ENCODE results near the gene LIMK2. TPM values are rescaled to one million over a fixed set of nuclear protein-coding genes. Genes with fewer than 3 reads are reported as not detected.
A peak's percentile ranks its signal among the peaks of the same experiment; 100 is the strongest.

LIMK2 gene
- total RNA-seq, 1 donor from 2014 or later, result 92.4 TPM

DNA sequence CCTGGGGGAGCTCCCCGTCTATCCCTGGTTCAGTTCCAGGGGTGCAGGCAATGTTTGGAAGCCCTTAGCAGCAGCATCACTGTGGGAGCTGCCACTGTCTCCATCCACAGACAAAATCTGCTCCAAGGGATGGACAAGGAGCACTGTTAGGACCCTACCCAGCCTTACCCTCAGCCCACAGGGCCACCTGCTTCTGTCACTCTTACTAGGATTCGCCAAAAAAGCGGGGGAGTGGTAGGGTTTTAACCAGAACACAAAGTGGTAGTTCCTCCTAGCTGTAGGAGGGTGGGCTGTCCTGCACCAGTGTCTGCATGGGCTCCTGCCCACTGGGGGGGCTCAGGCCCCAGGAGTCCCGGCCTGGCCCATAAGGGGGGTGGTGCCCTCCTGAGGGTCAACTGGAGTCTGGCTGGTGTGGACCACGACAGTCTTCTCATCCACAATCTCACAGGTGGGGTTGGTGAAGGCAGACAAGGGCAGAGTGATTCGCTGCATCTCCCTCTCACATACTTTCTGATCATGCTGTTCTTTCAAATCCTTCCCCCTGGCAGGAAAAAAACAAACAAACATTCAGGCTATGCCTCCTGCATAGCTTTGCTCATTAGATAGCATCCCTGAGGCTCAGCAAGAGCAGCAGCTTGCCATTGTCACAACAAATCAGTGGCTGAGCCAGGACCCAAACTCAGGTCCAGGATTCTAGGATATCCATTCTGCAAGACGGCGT, 70.8 kb downstream of the LIMK2 start:
- Mint-ChIP-seq H3K9me3 (ENCODE audit: unreplicated experiment) (peaks cover 2% of the 10 kb centered on the region), H3K4me3 (ENCODE audit: unreplicated experiment) (peak overlapping the region; percentile 50), H3K27me3 (ENCODE audit: unreplicated experiment) (peaks cover 3% of the 10 kb centered on the region), H3K4me1 (ENCODE audit: low read depth, unreplicated experiment) (peaks cover 24% of the 10 kb centered on the region), H3K27ac (ENCODE audit: unreplicated experiment) (peak overlapping the region; percentile 55), H3K36me3 (ENCODE audit: unreplicated experiment) (no peaks in the 10 kb centered on the region)
- TF ChIP-seq, protein P1, sequence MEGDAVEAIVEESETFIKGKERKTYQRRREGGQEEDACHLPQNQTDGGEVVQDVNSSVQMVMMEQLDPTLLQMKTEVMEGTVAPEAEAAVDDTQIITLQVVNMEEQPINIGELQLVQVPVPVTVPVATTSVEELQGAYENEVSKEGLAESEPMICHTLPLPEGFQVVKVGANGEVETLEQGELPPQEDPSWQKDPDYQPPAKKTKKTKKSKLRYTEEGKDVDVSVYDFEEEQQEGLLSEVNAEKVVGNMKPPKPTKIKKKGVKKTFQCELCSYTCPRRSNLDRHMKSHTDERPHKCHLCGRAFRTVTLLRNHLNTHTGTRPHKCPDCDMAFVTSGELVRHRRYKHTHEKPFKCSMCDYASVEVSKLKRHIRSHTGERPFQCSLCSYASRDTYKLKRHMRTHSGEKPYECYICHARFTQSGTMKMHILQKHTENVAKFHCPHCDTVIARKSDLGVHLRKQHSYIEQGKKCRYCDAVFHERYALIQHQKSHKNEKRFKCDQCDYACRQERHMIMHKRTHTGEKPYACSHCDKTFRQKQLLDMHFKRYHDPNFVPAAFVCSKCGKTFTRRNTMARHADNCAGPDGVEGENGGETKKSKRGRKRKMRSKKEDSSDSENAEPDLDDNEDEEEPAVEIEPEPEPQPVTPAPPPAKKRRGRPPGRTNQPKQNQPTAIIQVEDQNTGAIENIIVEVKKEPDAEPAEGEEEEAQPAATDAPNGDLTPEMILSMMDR (IDR thresholded peaks at IDR 0.05; ENCODE audit: partially characterized antibody, unreplicated experiment), result no peak
- DNase-seq, result no peak

DNA sequence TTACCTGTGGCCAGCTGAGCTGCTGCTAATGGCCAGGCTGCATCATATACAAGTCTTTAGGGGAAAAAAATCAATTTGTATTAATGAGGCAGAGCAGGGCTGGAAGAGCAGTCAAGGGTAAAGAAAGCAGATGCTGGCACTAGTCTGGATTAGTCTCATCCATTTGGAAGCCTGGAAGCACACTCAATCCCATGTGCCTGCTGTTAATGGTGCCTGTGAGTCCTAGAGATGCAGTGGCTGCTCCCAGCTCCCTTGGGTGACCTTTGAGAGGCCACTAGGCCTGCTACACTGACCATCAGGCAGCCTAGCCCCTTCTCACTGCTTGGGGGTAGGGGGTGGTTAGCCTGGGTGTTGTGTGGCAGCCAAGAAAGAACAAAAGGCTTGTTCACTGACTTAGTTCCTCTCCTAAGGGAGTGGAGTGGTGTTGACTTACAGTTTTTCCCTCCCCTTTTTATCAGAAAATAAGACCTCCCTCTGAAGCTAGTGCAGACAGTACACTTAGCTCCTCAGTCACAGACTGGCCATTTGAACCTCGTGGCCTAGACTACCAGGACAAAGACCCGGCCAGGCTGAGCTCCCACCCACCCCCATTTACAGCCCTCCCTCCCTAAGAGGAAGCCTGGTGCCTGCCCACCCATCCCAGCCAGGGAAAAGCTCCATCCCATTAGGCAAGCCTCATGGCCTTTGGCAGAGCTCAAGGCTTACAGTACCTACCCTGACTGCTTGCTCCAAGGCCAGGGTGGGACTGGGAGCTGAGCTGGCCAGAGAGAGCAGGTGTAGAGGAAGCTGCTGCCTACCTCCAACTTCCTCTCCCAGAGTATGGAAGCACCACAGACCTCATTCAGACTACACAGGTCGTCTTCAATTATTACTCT, 72.4 kb downstream of the LIMK2 start:
- Mint-ChIP-seq H3K4me3 (ENCODE audit: unreplicated experiment) (peak overlapping the region; percentile 57), H3K4me1 (ENCODE audit: low read depth, unreplicated experiment) (peaks cover 24% of the 10 kb centered on the region), H3K36me3 (ENCODE audit: unreplicated experiment) (no peaks in the 10 kb centered on the region), H3K27ac (ENCODE audit: unreplicated experiment) (peak overlapping the region; percentile 97), H3K27me3 (ENCODE audit: unreplicated experiment) (no peaks in the 10 kb centered on the region), H3K9me3 (ENCODE audit: unreplicated experiment) (peaks cover 2% of the 10 kb centered on the region)
- peak; percentile 81 for DNase-seq
- TF ChIP-seq, protein P1 (IDR thresholded peaks at IDR 0.05; ENCODE audit: partially characterized antibody, unreplicated experiment), result no peak

DNA sequence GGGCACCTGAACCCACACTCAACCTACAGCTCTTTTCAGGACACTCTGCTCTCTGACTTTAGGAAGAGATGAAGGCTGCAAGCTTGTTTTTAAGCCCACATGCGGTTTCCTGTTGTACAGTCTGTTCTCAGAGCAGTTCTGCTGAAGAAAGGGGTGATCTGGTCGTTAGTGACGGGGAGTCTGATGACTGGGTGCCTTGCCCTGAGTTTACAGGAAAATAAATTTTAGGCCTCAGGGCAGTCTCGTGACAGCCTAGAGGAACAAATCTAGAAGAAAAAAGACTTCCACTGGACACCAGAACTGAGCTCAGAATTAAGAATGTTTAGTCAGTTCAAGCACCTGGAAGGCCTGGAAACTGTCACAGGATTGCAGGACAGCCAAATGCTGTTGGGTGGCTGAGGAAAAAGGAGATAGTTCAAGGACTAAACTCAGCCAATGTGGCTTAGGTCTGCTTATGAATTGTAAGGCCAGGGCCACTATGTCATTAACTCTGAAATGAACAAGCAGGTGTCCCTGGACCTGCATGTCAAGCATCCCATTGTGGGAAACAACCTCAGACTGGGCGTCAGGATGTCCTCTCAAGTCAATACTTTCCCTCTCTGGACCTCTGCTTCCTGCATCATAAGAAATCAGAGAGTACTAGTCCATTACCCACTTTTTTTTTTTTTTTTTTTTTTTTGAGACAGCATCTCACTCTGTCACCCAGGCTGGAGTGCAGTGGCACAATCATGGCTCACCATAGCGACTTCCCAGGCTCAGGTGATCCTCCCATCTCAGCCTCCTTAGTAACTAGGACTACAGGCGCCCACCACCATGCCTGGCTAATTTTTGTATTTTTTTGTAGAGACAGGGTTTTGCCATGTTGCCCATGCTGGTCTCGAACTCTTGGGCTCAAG, 74.5 kb downstream of the LIMK2 start:
- no peaks in the 10 kb centered on the region for H3K36me3 Mint-ChIP-seq (ENCODE audit: unreplicated experiment)
- TF ChIP-seq, protein P1 (IDR thresholded peaks at IDR 0.05; ENCODE audit: partially characterized antibody, unreplicated experiment), result no peak
- no peaks in the 10 kb centered on the region for H3K27me3 Mint-ChIP-seq (ENCODE audit: unreplicated experiment)
- peaks cover 30% of the 10 kb centered on the region for H3K4me1 Mint-ChIP-seq (ENCODE audit: low read depth, unreplicated experiment)
- H3K9me3 Mint-ChIP-seq (ENCODE audit: unreplicated experiment), result peaks cover 6% of the 10 kb centered on the region
- no peak for DNase-seq
- H3K27ac Mint-ChIP-seq (ENCODE audit: unreplicated experiment), result peak overlapping the region; percentile 72
- peak overlapping the region; percentile 43 for H3K4me3 Mint-ChIP-seq (ENCODE audit: unreplicated experiment)

DNA sequence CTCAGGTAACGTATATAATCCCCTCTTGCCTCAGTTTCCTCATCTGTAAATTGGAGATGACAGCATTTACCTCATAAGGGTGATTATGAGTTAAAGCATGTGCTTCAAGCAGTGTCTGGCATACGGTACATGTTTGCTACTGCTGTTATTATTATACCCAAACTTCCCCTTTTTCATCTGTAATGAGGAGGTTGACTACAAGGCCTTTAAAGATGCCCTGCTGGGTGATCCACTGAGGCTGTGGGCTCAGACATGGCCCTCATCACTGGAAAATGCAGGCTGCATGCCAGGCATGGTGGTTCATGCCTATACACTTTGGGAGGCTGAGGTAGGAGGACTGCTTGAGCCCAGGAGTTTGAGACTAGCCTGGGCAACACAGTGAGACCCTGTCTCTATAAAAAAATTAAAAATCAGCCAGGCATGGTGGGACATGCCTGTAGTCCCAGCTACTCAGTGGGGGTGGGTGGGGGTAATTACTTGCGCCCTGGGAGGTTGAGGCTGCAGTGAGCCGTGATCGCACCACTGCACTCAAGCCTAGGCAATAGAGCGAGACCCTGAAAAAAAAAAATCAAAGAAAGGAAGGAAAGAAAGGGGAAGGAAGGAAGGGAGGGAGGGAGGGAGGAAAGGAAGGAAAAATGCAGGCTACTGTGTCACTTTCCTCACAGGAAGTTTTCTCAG, 75.9 kb downstream of the LIMK2 start:
- no peak for DNase-seq
- Mint-ChIP-seq H3K4me3 (ENCODE audit: unreplicated experiment) (no peak overlapping the region), H3K9me3 (ENCODE audit: unreplicated experiment) (peaks cover 13% of the 10 kb centered on the region)

More for the DNA sequence above, 75.9 kb downstream of the LIMK2 start:
- peaks cover 32% of the 10 kb centered on the region for H3K4me1 Mint-ChIP-seq (ENCODE audit: low read depth, unreplicated experiment)
- H3K27ac Mint-ChIP-seq (ENCODE audit: unreplicated experiment), result no peak overlapping the region
- H3K36me3 Mint-ChIP-seq (ENCODE audit: unreplicated experiment), result no peaks in the 10 kb centered on the region
- H3K27me3 Mint-ChIP-seq (ENCODE audit: unreplicated experiment), result no peaks in the 10 kb centered on the region
- TF ChIP-seq, protein P1 (IDR thresholded peaks at IDR 0.05; ENCODE audit: partially characterized antibody, unreplicated experiment), result no peak
